Measurements from ENCODE around the gene RPRD1B.

Gene RPRD1B

GRCh38 chr20:38129893-38130609 is 96.5 kb downstream of the RPRD1B start:
- Histone ChIP-seq H3K4me1 (ENCODE audit: control insufficient read depth, insufficient read depth, low read length) (0 out of 2 replicates have a peak, but pooled peaks cover 1% of the 10 kb centered on the region), H3K9me3 (ENCODE audit: control insufficient read depth, insufficient read depth, low read length) (no peaks in the 10 kb centered on the region), H3K4me3 (ENCODE audit: low read length) (no peak overlapping the region), H3K27me3 (ENCODE audit: control insufficient read depth, insufficient read depth, low read length) (no peaks in the 10 kb centered on the region), H3K36me3 (ENCODE audit: control insufficient read depth, insufficient read depth, low read length) (no peaks in the 10 kb centered on the region), H3K27ac (ENCODE audit: low read length) (no peak overlapping the region)
- no peak for DNase-seq (ENCODE audit: low read depth, low spot score)
- no CpG with 5 or more reads among the region's 15 CpGs for WGBS (ENCODE audit: insufficient coverage, insufficient read length)

GRCh38 chr20:38130687-38131587 is 97.4 kb downstream of the RPRD1B start:
- WGBS (ENCODE audit: insufficient coverage, insufficient read length): no CpG with 5 or more reads among the region's 19 CpGs
- no peaks in the 10 kb centered on the region for H3K27me3 ChIP-seq (ENCODE audit: control insufficient read depth, insufficient read depth, low read length)
- no peak for DNase-seq (ENCODE audit: low read depth, low spot score)
- H3K27ac ChIP-seq (ENCODE audit: low read length): no peak overlapping the region
- H3K4me1 ChIP-seq (ENCODE audit: control insufficient read depth, insufficient read depth, low read length): 0 out of 2 replicates have a peak, but pooled peaks cover 1% of the 10 kb centered on the region
- no peaks in the 10 kb centered on the region for H3K36me3 ChIP-seq (ENCODE audit: control insufficient read depth, insufficient read depth, low read length)
- H3K4me3 ChIP-seq (ENCODE audit: low read length): no peak overlapping the region
- H3K9me3 ChIP-seq (ENCODE audit: control insufficient read depth, insufficient read depth, low read length): no peaks in the 10 kb centered on the region

- H3K4me1 ChIP-seq (ENCODE audit: control insufficient read depth, insufficient read depth, low read length): 0 out of 2 replicates have a peak, but pooled peaks cover 1% of the 10 kb centered on the region
- no CpG with 5 or more reads among the region's 3 CpGs for WGBS (ENCODE audit: insufficient coverage, insufficient read length)
- no peak overlapping the region for H3K27ac ChIP-seq (ENCODE audit: low read length)
- H3K36me3 ChIP-seq (ENCODE audit: control insufficient read depth, insufficient read depth, low read length): no peaks in the 10 kb centered on the region
- H3K27me3 ChIP-seq (ENCODE audit: control insufficient read depth, insufficient read depth, low read length): no peaks in the 10 kb centered on the region
- H3K9me3 ChIP-seq (ENCODE audit: control insufficient read depth, insufficient read depth, low read length): no peaks in the 10 kb centered on the region
- H3K4me3 ChIP-seq (ENCODE audit: low read length): no peak overlapping the region
- no peak for DNase-seq (ENCODE audit: low read depth, low spot score)
Measured at GRCh38 chr20:38131588-38132121, 98.1 kb downstream of the RPRD1B start.

- WGBS (ENCODE audit: insufficient coverage, insufficient read length): no CpG with 5 or more reads among the region's 26 CpGs
- H3K4me1 ChIP-seq (ENCODE audit: control insufficient read depth, insufficient read depth, low read length): 0 out of 2 replicates have a peak, but pooled peaks cover 1% of the 10 kb centered on the region
Measured at GRCh38 chr20:38132156-38132909, 98.8 kb downstream of the RPRD1B start.

GRCh38 chr20:38132910-38133501 is 99.5 kb downstream of the RPRD1B start:
- no peak overlapping the region for H3K27ac ChIP-seq (ENCODE audit: low read length)
- no CpG with 5 or more reads among the region's 11 CpGs for WGBS (ENCODE audit: insufficient coverage, insufficient read length)
- 0 out of 2 replicates have a peak, but pooled peaks cover 1% of the 10 kb centered on the region for H3K4me1 ChIP-seq (ENCODE audit: control insufficient read depth, insufficient read depth, low read length)
- H3K9me3 ChIP-seq (ENCODE audit: control insufficient read depth, insufficient read depth, low read length): no peaks in the 10 kb centered on the region
- no peak overlapping the region for H3K4me3 ChIP-seq (ENCODE audit: low read length)
- DNase-seq (ENCODE audit: low read depth, low spot score): no peak
- H3K36me3 ChIP-seq (ENCODE audit: control insufficient read depth, insufficient read depth, low read length): no peaks in the 10 kb centered on the region
- no peaks in the 10 kb centered on the region for H3K27me3 ChIP-seq (ENCODE audit: control insufficient read depth, insufficient read depth, low read length)

More at GRCh38 chr20:38132156-38132909, 98.8 kb downstream of the RPRD1B start:
- no peak overlapping the region for H3K27ac ChIP-seq (ENCODE audit: low read length)
- no peaks in the 10 kb centered on the region for H3K36me3 ChIP-seq (ENCODE audit: control insufficient read depth, insufficient read depth, low read length)
- no peaks in the 10 kb centered on the region for H3K9me3 ChIP-seq (ENCODE audit: control insufficient read depth, insufficient read depth, low read length)
- H3K27me3 ChIP-seq (ENCODE audit: control insufficient read depth, insufficient read depth, low read length): no peaks in the 10 kb centered on the region
- no peak for DNase-seq (ENCODE audit: low read depth, low spot score)
- no peak overlapping the region for H3K4me3 ChIP-seq (ENCODE audit: low read length)

GRCh38 chr20:38133680-38134426 is 100.3 kb downstream of the RPRD1B start:
- H3K4me3 ChIP-seq (ENCODE audit: low read length): no peak overlapping the region
- H3K9me3 ChIP-seq (ENCODE audit: control insufficient read depth, insufficient read depth, low read length): no peaks in the 10 kb centered on the region
- 0 out of 2 replicates have a peak, but pooled peaks cover 1% of the 10 kb centered on the region for H3K4me1 ChIP-seq (ENCODE audit: control insufficient read depth, insufficient read depth, low read length)
- H3K27ac ChIP-seq (ENCODE audit: low read length): no peak overlapping the region
- no CpG with 5 or more reads among the region's 10 CpGs for WGBS (ENCODE audit: insufficient coverage, insufficient read length)
- DNase-seq (ENCODE audit: low read depth, low spot score): no peak
- H3K27me3 ChIP-seq (ENCODE audit: control insufficient read depth, insufficient read depth, low read length): no peaks in the 10 kb centered on the region
- H3K36me3 ChIP-seq (ENCODE audit: control insufficient read depth, insufficient read depth, low read length): no peaks in the 10 kb centered on the region

GRCh38 chr20:38134427-38135270 is 101.1 kb downstream of the RPRD1B start:
- no peaks in the 10 kb centered on the region for H3K36me3 ChIP-seq (ENCODE audit: control insufficient read depth, insufficient read depth, low read length)

GRCh38 chr20:38135271-38135650 is 101.7 kb downstream of the RPRD1B start:
- 0 out of 2 replicates have a peak, but pooled peaks cover 1% of the 10 kb centered on the region for H3K4me1 ChIP-seq (ENCODE audit: control insufficient read depth, insufficient read depth, low read length)
- no peak overlapping the region for H3K4me3 ChIP-seq (ENCODE audit: low read length)
- H3K27ac ChIP-seq (ENCODE audit: low read length): no peak overlapping the region
- WGBS (ENCODE audit: insufficient coverage, insufficient read length): no CpG with 5 or more reads among the region's 7 CpGs
- no peaks in the 10 kb centered on the region for H3K9me3 ChIP-seq (ENCODE audit: control insufficient read depth, insufficient read depth, low read length)
- H3K27me3 ChIP-seq (ENCODE audit: control insufficient read depth, insufficient read depth, low read length): no peaks in the 10 kb centered on the region
- no peak for DNase-seq (ENCODE audit: low read depth, low spot score)
- no peaks in the 10 kb centered on the region for H3K36me3 ChIP-seq (ENCODE audit: control insufficient read depth, insufficient read depth, low read length)

More at GRCh38 chr20:38134427-38135270, 101.1 kb downstream of the RPRD1B start:
- Histone ChIP-seq H3K9me3 (ENCODE audit: control insufficient read depth, insufficient read depth, low read length) (no peaks in the 10 kb centered on the region), H3K4me1 (ENCODE audit: control insufficient read depth, insufficient read depth, low read length) (0 out of 2 replicates have a peak, but pooled peaks cover 1% of the 10 kb centered on the region), H3K4me3 (ENCODE audit: low read length) (no peak overlapping the region), H3K27me3 (ENCODE audit: control insufficient read depth, insufficient read depth, low read length) (no peaks in the 10 kb centered on the region), H3K27ac (ENCODE audit: low read length) (no peak overlapping the region)
- no CpG with 5 or more reads among the region's 9 CpGs for WGBS (ENCODE audit: insufficient coverage, insufficient read length)
- no peak for DNase-seq (ENCODE audit: low read depth, low spot score)
